ENCODE results near the gene XPO1.
A peak's percentile ranks its signal among the peaks of the same experiment; 100 is the strongest.
"Not testable (repeated sequence)": the region's sequence is repeated elsewhere in the genome, so short reads cannot be mapped to it uniquely, and the experiment has no call there.

The XPO1 gene

DNA sequence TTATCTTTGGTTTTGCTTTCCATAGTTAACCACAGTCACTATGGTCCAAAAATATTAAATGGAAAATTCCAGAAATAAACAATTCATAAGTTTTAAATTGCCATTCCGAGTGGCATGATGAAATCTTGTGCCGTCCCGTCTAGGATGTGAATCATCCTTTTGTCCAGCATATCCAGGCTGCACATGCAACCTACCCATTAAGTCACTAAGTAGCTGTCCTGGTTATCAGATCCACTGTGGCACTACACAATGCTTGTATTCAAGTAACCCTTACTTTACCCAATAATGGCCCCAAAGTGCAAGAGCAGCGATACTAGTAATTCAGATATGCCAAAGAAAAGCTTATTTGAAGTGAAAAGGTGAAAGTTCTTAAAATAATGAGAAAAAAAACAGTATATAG lies 78.0 kb downstream of the XPO1 start:
- TF ChIP-seq EZH2phosphoT487 (IDR thresholded peaks at IDR 0.05; ENCODE audit: borderline replicate concordance, low read length), result no peak
- no peak for TF ChIP-seq CTCF (IDR thresholded peaks at IDR 0.05; ENCODE audit: low read depth, low read length, poor library complexity, severe bottlenecking)

DNA sequence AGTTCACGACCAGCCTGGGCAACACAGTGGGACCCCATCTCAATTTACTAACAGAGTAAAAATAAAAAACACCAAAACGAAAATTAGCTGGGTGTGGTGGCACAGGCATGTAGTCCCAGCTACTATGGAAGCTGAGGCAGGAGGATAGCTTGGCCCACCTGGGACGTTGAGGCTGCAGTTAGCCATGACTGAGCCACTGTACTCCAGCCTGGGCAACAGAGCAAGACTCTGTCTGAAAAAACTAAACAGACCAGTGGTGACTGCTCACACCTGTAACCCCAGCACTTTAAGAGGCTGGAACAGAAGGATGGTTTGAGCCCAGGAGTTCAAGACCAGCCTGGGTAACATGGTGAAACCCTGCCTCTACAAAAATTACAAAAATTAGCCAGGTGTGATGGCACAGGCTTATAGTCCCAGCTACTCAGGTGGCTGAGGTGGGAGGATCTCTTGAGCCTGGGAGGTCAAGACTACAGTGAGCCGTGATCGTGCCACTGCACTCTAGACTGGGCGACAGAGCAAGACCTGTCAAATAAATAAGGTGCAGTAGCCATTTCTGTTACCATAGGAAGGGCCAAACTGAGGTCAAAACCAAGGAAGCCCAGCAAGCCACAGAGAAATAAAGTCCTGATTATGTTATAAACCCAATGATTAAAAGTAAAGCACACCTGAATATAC lies 81.3 kb downstream of the XPO1 start:
- no peaks in the 10 kb centered on the region for H3K9me3 ChIP-seq (ENCODE audit: control insufficient read depth, insufficient read depth, low read length)
- H3K36me3 ChIP-seq (ENCODE audit: control insufficient read depth, low read length), result peaks cover 49% of the 10 kb centered on the region
- H3K27me3 ChIP-seq (ENCODE audit: control insufficient read depth, low read length), result no peaks in the 10 kb centered on the region
- H3K4me1 ChIP-seq (ENCODE audit: control insufficient read depth, low read length), result peaks cover 97% of the 10 kb centered on the region
- H3K27ac ChIP-seq (ENCODE audit: low read depth, low read length), result peak overlapping the region; percentile 23; the same call in 1 of the 2 replicates
- peak overlapping the region; percentile 64 for H3K4me2 ChIP-seq (ENCODE audit: low read length)
- H3F3A ChIP-seq (ENCODE audit: control insufficient read depth, insufficient read depth), result no peaks in the 10 kb centered on the region; the same call in 1 of the 2 replicates
- H4K20me1 ChIP-seq (ENCODE audit: control insufficient read depth, insufficient read depth, low read depth, low read length), result peaks cover 29% of the 10 kb centered on the region
- H3K4me3 ChIP-seq (ENCODE audit: low read length), result no peak overlapping the region
- H3K79me2 ChIP-seq (ENCODE audit: control insufficient read depth, low read length), result peaks cover 100% of the 10 kb centered on the region
- TF ChIP-seq EZH2phosphoT487 (IDR thresholded peaks at IDR 0.05; ENCODE audit: borderline replicate concordance, low read length), result no peak
- no peak for TF ChIP-seq CTCF (IDR thresholded peaks at IDR 0.05; ENCODE audit: low read depth, low read length, poor library complexity, severe bottlenecking)
- H3K9me2 ChIP-seq (replicated peaks; ENCODE audit: control insufficient read depth, low read length), result no peaks in the 10 kb centered on the region

More for the DNA sequence above, 78.0 kb downstream of the XPO1 start:
- Histone ChIP-seq H3K36me3 (ENCODE audit: control insufficient read depth, low read length) (peaks cover 49% of the 10 kb centered on the region), H3K9me2 (replicated peaks; ENCODE audit: control insufficient read depth, low read length) (no peaks in the 10 kb centered on the region), H3K27me3 (ENCODE audit: control insufficient read depth, low read length) (no peaks in the 10 kb centered on the region), H3K4me3 (ENCODE audit: low read length) (peak overlapping the region; percentile 51), H3K79me2 (ENCODE audit: control insufficient read depth, low read length) (peaks cover 100% of the 10 kb centered on the region), H3K4me2 (ENCODE audit: low read length) (peak overlapping the region; percentile 64), H3K27ac (ENCODE audit: low read depth, low read length) (peak overlapping the region; percentile 19; the same call in 1 of the 2 replicates), H3K9me3 (ENCODE audit: control insufficient read depth, insufficient read depth, low read length) (no peaks in the 10 kb centered on the region), H3F3A (ENCODE audit: control insufficient read depth, insufficient read depth) (peaks cover 16% of the 10 kb centered on the region), H4K20me1 (ENCODE audit: control insufficient read depth, insufficient read depth, low read depth, low read length) (peaks cover 36% of the 10 kb centered on the region), H3K4me1 (ENCODE audit: control insufficient read depth, low read length) (peaks cover 100% of the 10 kb centered on the region)

DNA sequence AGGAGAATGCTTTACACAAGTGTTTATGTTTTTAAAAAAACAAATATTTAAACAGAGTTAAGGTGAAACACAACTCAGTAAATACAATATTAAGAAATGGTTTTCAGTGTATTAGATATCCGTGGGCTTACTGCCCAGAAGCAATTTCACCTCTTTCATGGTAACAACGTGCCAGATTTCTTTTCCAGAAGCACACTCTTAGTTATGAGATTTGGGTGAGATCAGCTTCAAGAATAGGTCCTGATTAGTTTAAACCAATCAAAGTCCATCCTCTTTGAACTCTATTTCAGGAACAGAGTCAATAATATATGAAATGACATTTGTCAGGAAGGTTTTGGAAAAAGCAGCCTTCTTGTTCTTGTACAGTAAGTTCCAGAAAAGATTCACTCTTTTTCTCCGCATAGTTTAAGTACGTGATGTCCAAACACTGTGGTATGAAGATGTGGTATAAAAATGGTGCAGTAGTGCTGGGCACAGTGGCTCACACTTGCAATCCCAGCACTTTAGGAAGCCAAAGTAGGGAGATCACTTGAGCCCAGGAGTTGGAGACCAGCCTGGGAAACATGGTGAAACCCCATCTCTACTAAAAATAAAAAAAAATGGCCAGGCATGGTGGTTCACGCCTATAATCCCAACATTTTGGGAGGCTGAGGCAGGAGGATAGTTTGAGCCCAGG lies 81.9 kb downstream of the XPO1 start:
- Histone ChIP-seq H3K27ac (ENCODE audit: low read depth, low read length) (no peak overlapping the region), H3K79me2 (ENCODE audit: control insufficient read depth, low read length) (peaks cover 100% of the 10 kb centered on the region)
- TF ChIP-seq CTCF (IDR thresholded peaks at IDR 0.05; ENCODE audit: low read depth, low read length, poor library complexity, severe bottlenecking) (no peak), EZH2phosphoT487 (IDR thresholded peaks at IDR 0.05; ENCODE audit: borderline replicate concordance, low read length) (no peak)

GRCh38 chr2:61454972-61455371 lies 83.2 kb downstream of the XPO1 start:
- peaks cover 41% of the 10 kb centered on the region for H3K36me3 ChIP-seq (ENCODE audit: control insufficient read depth, low read length)

More for the DNA sequence above, 81.9 kb downstream of the XPO1 start:
- no peaks in the 10 kb centered on the region; the same call in 1 of the 2 replicates for H3F3A ChIP-seq (ENCODE audit: control insufficient read depth, insufficient read depth)
- no peaks in the 10 kb centered on the region for H3K9me2 ChIP-seq (replicated peaks; ENCODE audit: control insufficient read depth, low read length)
- H3K9me3 ChIP-seq (ENCODE audit: control insufficient read depth, insufficient read depth, low read length), result no peaks in the 10 kb centered on the region
- H3K4me1 ChIP-seq (ENCODE audit: control insufficient read depth, low read length), result peaks cover 96% of the 10 kb centered on the region
- H3K36me3 ChIP-seq (ENCODE audit: control insufficient read depth, low read length), result peaks cover 49% of the 10 kb centered on the region
- no peak overlapping the region for H3K4me3 ChIP-seq (ENCODE audit: low read length)
- H3K4me2 ChIP-seq (ENCODE audit: low read length), result no peak overlapping the region; the same call in 1 of the 2 replicates
- peaks cover 29% of the 10 kb centered on the region for H4K20me1 ChIP-seq (ENCODE audit: control insufficient read depth, insufficient read depth, low read depth, low read length)
- no peaks in the 10 kb centered on the region for H3K27me3 ChIP-seq (ENCODE audit: control insufficient read depth, low read length)

More at GRCh38 chr2:61454972-61455371, 83.2 kb downstream of the XPO1 start:
- not testable (repeated sequence) for H3K9me2 ChIP-seq (replicated peaks; ENCODE audit: control insufficient read depth, low read length); H3K4me3 ChIP-seq (ENCODE audit: low read length); H3K27ac ChIP-seq (ENCODE audit: low read depth, low read length); H3K27me3 ChIP-seq (ENCODE audit: control insufficient read depth, low read length); H3K9me3 ChIP-seq (ENCODE audit: control insufficient read depth, insufficient read depth, low read length); H3F3A ChIP-seq (ENCODE audit: control insufficient read depth, insufficient read depth)
- peaks cover 96% of the 10 kb centered on the region for H3K4me1 ChIP-seq (ENCODE audit: control insufficient read depth, low read length)
- peaks cover 100% of the 10 kb centered on the region for H3K79me2 ChIP-seq (ENCODE audit: control insufficient read depth, low read length)
- H3K4me2 ChIP-seq (ENCODE audit: low read length), result peak overlapping the region; percentile 19; the same call in 1 of the 2 replicates
- H4K20me1 ChIP-seq (ENCODE audit: control insufficient read depth, insufficient read depth, low read depth, low read length), result peaks cover 23% of the 10 kb centered on the region
